BE2C (cell line): Measurements from ENCODE around the gene GFOD1.

Experiments
- DNase-seq: peaks from one replicate; pipeline ENCODE4 v3.0.0-alpha.2; 2020
- H3K27me3 ChIP-seq: fragments of 250-450 bp; sonication (Bioruptor Pico); 2 replicates; pipeline ENCODE4 v1.5.1; 2020; ENCODE audit warnings: mild to moderate bottlenecking
- H3K36me3 ChIP-seq: fragments of 250-450 bp; sonication (Bioruptor Pico); 2 replicates; pipeline ENCODE4 v1.5.1; 2020; ENCODE audit warnings: mild to moderate bottlenecking
- H3K4me1 ChIP-seq: fragments of 250-450 bp; sonication (Bioruptor Pico); 2 replicates; pipeline ENCODE4 v1.5.1; 2020
- H3K4me3 ChIP-seq: 2 replicates; pipeline ENCODE4 v1.5.1; 2011; ENCODE audit warnings: low read depth, low read length
- H3K9me3 ChIP-seq: fragments of 250-450 bp; sonication (Bioruptor Pico); 2 replicates; pipeline ENCODE4 v1.5.1; 2020
- TF ChIP-seq, protein P1 (sequence below): IDR thresholded peaks from 2 replicates; pipeline ENCODE4 v1.5.1; 2012; ENCODE audit warnings: mild to moderate bottlenecking, low read depth, low read length

GFOD1 gene

DNA sequence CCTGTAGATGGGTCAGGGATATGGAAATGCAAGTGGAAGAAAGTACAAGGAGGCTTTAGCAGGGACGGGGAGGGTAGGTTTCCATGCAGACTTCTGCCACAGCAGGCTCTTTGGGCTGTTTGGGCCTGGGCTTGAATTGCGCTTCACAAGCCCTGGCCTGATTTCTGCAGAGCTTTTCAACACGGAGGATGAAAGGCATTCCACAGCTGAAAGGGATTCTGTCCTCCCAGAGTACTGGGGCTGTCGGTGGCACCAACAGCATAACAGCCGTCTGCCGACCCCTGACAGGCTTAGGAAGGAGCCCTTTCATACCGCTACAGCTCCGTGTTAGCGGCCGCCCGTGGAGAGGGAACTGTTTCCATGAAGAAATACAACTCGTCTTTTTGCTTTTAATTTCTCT, 136.1 kb downstream of the GFOD1 start:
- TF ChIP-seq, protein P1, sequence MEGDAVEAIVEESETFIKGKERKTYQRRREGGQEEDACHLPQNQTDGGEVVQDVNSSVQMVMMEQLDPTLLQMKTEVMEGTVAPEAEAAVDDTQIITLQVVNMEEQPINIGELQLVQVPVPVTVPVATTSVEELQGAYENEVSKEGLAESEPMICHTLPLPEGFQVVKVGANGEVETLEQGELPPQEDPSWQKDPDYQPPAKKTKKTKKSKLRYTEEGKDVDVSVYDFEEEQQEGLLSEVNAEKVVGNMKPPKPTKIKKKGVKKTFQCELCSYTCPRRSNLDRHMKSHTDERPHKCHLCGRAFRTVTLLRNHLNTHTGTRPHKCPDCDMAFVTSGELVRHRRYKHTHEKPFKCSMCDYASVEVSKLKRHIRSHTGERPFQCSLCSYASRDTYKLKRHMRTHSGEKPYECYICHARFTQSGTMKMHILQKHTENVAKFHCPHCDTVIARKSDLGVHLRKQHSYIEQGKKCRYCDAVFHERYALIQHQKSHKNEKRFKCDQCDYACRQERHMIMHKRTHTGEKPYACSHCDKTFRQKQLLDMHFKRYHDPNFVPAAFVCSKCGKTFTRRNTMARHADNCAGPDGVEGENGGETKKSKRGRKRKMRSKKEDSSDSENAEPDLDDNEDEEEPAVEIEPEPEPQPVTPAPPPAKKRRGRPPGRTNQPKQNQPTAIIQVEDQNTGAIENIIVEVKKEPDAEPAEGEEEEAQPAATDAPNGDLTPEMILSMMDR, result no peak

GRCh38 chr6:13349811-13350506, 137.4 kb downstream of the GFOD1 start:
- no peak for DNase-seq
- Histone ChIP-seq H3K9me3 (no peaks in the 10 kb centered on the region), H3K36me3 (no peaks in the 10 kb centered on the region), H3K4me3 (no peak overlapping the region), H3K4me1 (no peaks in the 10 kb centered on the region), H3K27me3 (no peaks in the 10 kb centered on the region)
- TF ChIP-seq, protein P1, result no peak

More for the DNA sequence above, 136.1 kb downstream of the GFOD1 start:
- Histone ChIP-seq H3K4me1 (no peaks in the 10 kb centered on the region), H3K36me3 (no peaks in the 10 kb centered on the region), H3K9me3 (no peaks in the 10 kb centered on the region), H3K27me3 (no peaks in the 10 kb centered on the region), H3K4me3 (no peak overlapping the region)
- DNase-seq, result no peak

DNA sequence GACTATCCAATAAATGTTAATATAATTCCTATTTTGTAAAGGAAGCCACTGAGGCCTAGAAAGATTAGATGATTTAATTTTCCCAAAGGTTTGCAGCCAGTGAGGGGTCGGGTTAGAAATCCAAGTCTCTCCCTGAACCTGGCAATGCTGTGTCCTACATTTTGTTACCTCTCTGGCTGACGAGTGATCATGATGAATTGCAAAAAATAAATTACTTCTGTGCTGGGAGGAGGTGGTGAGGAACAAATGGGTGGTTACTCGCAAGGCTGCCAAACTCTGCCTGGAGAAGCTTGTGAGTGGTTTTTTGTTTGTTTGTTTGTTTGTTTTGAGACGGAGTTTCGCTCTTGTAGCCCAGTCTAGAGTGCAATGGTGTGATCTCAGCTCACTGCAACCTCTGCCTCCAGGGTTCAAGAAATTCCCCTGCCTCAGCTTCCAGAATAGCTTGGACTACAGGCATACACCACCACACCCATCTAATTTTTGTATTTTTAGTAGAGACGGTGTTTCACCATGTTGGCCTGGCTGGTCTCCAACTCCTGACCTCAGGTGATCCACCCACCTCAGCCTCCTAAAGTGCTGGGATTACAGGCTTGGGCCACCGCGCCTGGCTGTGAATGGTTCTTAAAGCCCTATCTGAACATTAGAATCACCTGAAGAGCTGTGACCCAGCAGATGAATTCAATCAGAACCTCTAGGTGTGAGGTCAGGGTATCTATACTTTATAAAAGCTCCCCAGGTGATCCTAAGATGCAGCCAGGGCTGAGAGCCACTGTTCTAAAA, 138.9 kb downstream of the GFOD1 start:
- no peaks in the 10 kb centered on the region for H3K9me3 ChIP-seq
- H3K27me3 ChIP-seq, result no peaks in the 10 kb centered on the region
- no peaks in the 10 kb centered on the region for H3K4me1 ChIP-seq
- TF ChIP-seq, protein P1, result no peak
- no peaks in the 10 kb centered on the region for H3K36me3 ChIP-seq
- DNase-seq, result no peak
- no peak overlapping the region for H3K4me3 ChIP-seq

- Histone ChIP-seq H3K4me1 (no peaks in the 10 kb centered on the region), H3K36me3 (no peaks in the 10 kb centered on the region), H3K9me3 (no peaks in the 10 kb centered on the region), H3K4me3 (no peak overlapping the region), H3K27me3 (no peaks in the 10 kb centered on the region)
- no peak for DNase-seq
- TF ChIP-seq, protein P1, result no peak
Measured at GRCh38 chr6:13346245-13346644, 141.2 kb downstream of the GFOD1 start.

DNA sequence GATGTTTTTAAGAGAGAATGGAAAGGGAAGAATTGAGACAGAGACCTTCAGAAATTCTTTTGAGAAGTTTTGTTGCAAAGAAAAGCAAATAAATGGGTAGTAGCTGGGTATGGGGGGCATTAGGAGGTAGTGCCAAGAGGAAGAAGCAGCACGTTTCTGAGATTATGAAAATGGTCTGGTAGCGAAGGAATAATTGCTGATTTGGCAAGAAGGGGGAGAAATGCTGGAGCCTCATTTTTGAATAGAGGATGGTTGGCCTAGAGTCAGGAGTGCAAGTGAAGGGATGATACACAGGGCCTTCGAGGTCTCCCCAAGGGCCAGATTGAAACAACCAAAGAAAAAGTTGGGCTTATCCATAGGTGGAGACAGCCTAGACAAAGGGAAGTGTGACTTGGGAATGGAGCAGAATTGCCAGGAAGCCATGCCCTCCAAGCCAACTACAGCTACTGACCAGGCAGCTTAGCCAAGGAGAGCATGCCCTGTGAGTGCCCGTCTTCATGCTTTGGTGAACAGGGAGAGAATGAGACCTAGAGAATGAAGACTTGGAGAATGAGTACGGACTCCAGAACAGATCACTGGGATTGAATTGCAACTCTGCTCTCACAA, 144.9 kb downstream of the GFOD1 start:
- Histone ChIP-seq H3K4me3 (no peak overlapping the region), H3K9me3 (no peaks in the 10 kb centered on the region), H3K36me3 (no peaks in the 10 kb centered on the region), H3K27me3 (no peaks in the 10 kb centered on the region), H3K4me1 (no peaks in the 10 kb centered on the region)
- no peak for DNase-seq
- TF ChIP-seq, protein P1, result no peak
